GM12878 (cell line): ENCODE measurements around the gene ZNF511. TPM values are rescaled to one million over a fixed set of nuclear protein-coding genes. Genes with fewer than 3 reads are reported as not detected.

Experiments used
- BCL11A ChIP-seq: IDR thresholded peaks from 2 replicates; pipeline ENCODE4 v1.6.1; 2011; ENCODE audit warnings: low read depth, low read length
- CBFB ChIP-seq: IDR thresholded peaks from 2 replicates; pipeline ENCODE4 v1.6.1; 2016; ENCODE audit warnings: antibody characterized with exemption, low read depth
- CBX3 ChIP-seq: fragments of 200-600 bp; sonication (generic); IDR thresholded peaks from 2 replicates; pipeline ENCODE4 v1.6.1; 2016; ENCODE audit warnings: low read depth, borderline replicate concordance
- EGR1 ChIP-seq, 2 experiments: IDR thresholded peaks; 1 replicate in 1 of 2; 2 replicates in 1 of 2; pipeline ENCODE4 v1.6.1; 2011 to 2012; ENCODE audit warnings: low read depth in 2 of 2, low read length in 2 of 2, borderline replicate concordance in 1 of 2, mild to moderate bottlenecking in 1 of 2, moderate library complexity in 1 of 2
- FOXK2 ChIP-seq: fragments of 450-650 bp; IDR thresholded peaks from 2 replicates; pipeline ENCODE4 v1.6.1; 2017; ENCODE audit warnings: mild to moderate bottlenecking, moderate library complexity
- HDGF ChIP-seq: fragments of 450-650 bp; IDR thresholded peaks from 2 replicates; pipeline ENCODE4 v1.6.1; 2016; ENCODE audit warnings: antibody characterized with exemption
- IKZF1 ChIP-seq: fragments of 450-650 bp; conservative IDR thresholded peaks from 2 replicates; pipeline ENCODE4 v1.6.1; 2017; ENCODE audit warnings: antibody characterized with exemption, mild to moderate bottlenecking
- KLF5 ChIP-seq: fragments of 450-650 bp; IDR thresholded peaks from 2 replicates; pipeline ENCODE4 v1.6.1; 2014; ENCODE audit warnings: mild to moderate bottlenecking; ENCODE audit not compliant: partially characterized antibody
- PML ChIP-seq: IDR thresholded peaks from 2 replicates; pipeline ENCODE4 v1.6.1; 2012; ENCODE audit warnings: low read length, inconsistent platforms
- POU2F2 ChIP-seq: IDR thresholded peaks from 3 replicates; pipeline ENCODE4 v1.6.1; 2011; ENCODE audit warnings: low read depth, mild to moderate bottlenecking, low read length, borderline replicate concordance
- PRDM15 ChIP-seq: fragments of 450-650 bp; formaldehyde crosslinking; IDR thresholded peaks from 2 replicates; pipeline ENCODE4 v1.4.0; 2020; ENCODE audit warnings: mild to moderate bottlenecking, moderate library complexity
- RAD21 ChIP-seq: IDR thresholded peaks from 2 replicates; pipeline ENCODE4 v1.6.1; 2011; ENCODE audit warnings: mild to moderate bottlenecking, low read depth, low read length, moderate library complexity; ENCODE audit not compliant: insufficient read depth
- RB1 ChIP-seq: fragments of 450-650 bp; formaldehyde crosslinking; IDR thresholded peaks from 2 replicates; pipeline ENCODE4 v1.6.1; 2017; ENCODE audit warnings: mild to moderate bottlenecking, borderline replicate concordance
- SMAD1 ChIP-seq: fragments of 450-650 bp; IDR thresholded peaks from 2 replicates; pipeline ENCODE4 v1.6.1; 2018; ENCODE audit warnings: mild to moderate bottlenecking, low read depth; ENCODE audit not compliant: partially characterized antibody
- SREBF1 ChIP-seq: IDR thresholded peaks from 2 replicates; pipeline ENCODE4 v1.6.1; 2012; ENCODE audit warnings: mild to moderate bottlenecking, low read length
- SREBF2 ChIP-seq: IDR thresholded peaks from 2 replicates; pipeline ENCODE4 v1.6.1; 2012; ENCODE audit warnings: mild to moderate bottlenecking, low read length
- SUZ12 ChIP-seq: fragments of 200-600 bp; sonication (generic); IDR thresholded peaks from one replicate; pipeline ENCODE4 v1.6.1; 2018; ENCODE audit warnings: antibody characterized with exemption, mild to moderate bottlenecking; ENCODE audit not compliant: unreplicated experiment
- TCF12 ChIP-seq: IDR thresholded peaks from 2 replicates; pipeline ENCODE4 v1.6.1; 2011; ENCODE audit warnings: low read depth, mild to moderate bottlenecking, low read length
- ZBTB4 ChIP-seq: fragments of 450-650 bp; formaldehyde crosslinking; IDR thresholded peaks from 2 replicates; pipeline ENCODE4 v1.4.0; 2022; ENCODE audit warnings: mild to moderate bottlenecking, moderate library complexity
- ZNF207 ChIP-seq: fragments of 450-650 bp; IDR thresholded peaks from 2 replicates; pipeline ENCODE4 v1.6.1; 2014; ENCODE audit warnings: antibody characterized with exemption, mild to moderate bottlenecking, borderline replicate concordance
- polyA plus RNA-seq, 11 experiments: library from polyadenylated mRNA; depleted of rRNA in 4 of 11; unstranded in 6 of 11; stranded (reverse) in 5 of 11; fragments of >200 nt; fragmentation: Nextera tagmentation in 4 of 11; fragmentation: Illumina TruSeq in 1 of 11; extraction: Ambion mirVana in 4 of 11; extraction: Trizol in 1 of 11; gene quantifications; 1 replicate in 1 of 11; 2 replicates in 10 of 11; pipeline versions ENCODE4 v1.2.1 to v1.2.3, GENCODE V29; 2011 to 2016; ENCODE audit warnings: inconsistent platforms in 2 of 11, missing spikeins in 2 of 11, low read depth in 1 of 11
- total RNA-seq, 4 experiments: library from RNA; depleted of rRNA in 3 of 4; stranded (reverse); fragments of >200 nt in 3 of 4; fragmentation: Illumina TruSeq in 1 of 4; extraction: Trizol in 1 of 4; gene quantifications; 2 replicates each; pipeline versions ENCODE4 v1.2.1 to v1.2.3, GENCODE V29; 2013 to 2021
- TF ChIP-seq, protein P1 (sequence below): IDR thresholded peaks from 2 replicates; pipeline ENCODE4 v1.6.1; 2011; ENCODE audit warnings: mild to moderate bottlenecking, low read depth, low read length, moderate library complexity; ENCODE audit not compliant: insufficient replicate concordance
- TF ChIP-seq, protein P2 (sequence below): IDR thresholded peaks from 2 replicates; pipeline ENCODE4 v1.6.1; 2012; ENCODE audit warnings: low read depth, low read length, improper control_type of control experiment

Gene ZNF511
- total and polyA plus RNA-seq, 10 of the 15 experiments (the other 5 are each of a cell fraction or from before 2014, with no cell fraction given), result 0.58 to 110 (median 32.0) TPM

GRCh38 chr10:133308421-133309099 is at the start of gene ZNF511, which contains the start of gene TUBGCP2 (continued):
- no peak for TF ChIP-seq SUZ12
- peak; percentile 94 for TF ChIP-seq IKZF1
- peak in 1 of 2 experiments; percentile 76; a peak in 1 of 3 replicates for TF ChIP-seq EGR1 (IDR thresholded peaks at IDR 0.05; ENCODE audit: borderline replicate concordance in 1 of 2, low read depth in 2 of 2, low read length in 2 of 2)
- no peak for TF ChIP-seq PRDM15
- TF ChIP-seq, protein P1, sequence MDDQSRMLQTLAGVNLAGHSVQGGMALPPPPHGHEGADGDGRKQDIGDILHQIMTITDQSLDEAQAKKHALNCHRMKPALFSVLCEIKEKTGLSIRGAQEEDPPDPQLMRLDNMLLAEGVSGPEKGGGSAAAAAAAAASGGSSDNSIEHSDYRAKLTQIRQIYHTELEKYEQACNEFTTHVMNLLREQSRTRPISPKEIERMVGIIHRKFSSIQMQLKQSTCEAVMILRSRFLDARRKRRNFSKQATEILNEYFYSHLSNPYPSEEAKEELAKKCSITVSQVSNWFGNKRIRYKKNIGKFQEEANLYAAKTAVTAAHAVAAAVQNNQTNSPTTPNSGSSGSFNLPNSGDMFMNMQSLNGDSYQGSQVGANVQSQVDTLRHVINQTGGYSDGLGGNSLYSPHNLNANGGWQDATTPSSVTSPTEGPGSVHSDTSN, result no peak
- TF ChIP-seq, protein P2, sequence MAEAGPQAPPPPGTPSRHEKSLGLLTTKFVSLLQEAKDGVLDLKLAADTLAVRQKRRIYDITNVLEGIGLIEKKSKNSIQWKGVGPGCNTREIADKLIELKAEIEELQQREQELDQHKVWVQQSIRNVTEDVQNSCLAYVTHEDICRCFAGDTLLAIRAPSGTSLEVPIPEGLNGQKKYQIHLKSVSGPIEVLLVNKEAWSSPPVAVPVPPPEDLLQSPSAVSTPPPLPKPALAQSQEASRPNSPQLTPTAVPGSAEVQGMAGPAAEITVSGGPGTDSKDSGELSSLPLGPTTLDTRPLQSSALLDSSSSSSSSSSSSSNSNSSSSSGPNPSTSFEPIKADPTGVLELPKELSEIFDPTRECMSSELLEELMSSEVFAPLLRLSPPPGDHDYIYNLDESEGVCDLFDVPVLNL, result no peak
- peak; percentile 83; the same call in 1 of the 2 replicates for TF ChIP-seq RB1
- no peak for TF ChIP-seq SREBF1
- peak; percentile 85; the same call in 1 of the 2 replicates for TF ChIP-seq ZNF207
- no peak for TF ChIP-seq SMAD1
- no peak for TF ChIP-seq SREBF2
- TF ChIP-seq CBX3, result no peak
- TF ChIP-seq FOXK2, result no peak
- TF ChIP-seq BCL11A, result no peak
- no peak for TF ChIP-seq CBFB
- no peak for TF ChIP-seq ZBTB4 (CRISPR knock-in tag)
- TF ChIP-seq POU2F2, result peak; percentile 65; the same call in 1 of the 3 replicates
- no peak for TF ChIP-seq PML
- 0 out of 2 replicates have a peak, but pooled peaks have one; percentile 52 for TF ChIP-seq TCF12
- no peak for TF ChIP-seq HDGF
- peak; percentile 91 for TF ChIP-seq KLF5
- no peak for TF ChIP-seq RAD21
